ENCODE measurements around the gene SDCBP2. TPM values are rescaled to one million over a fixed set of nuclear protein-coding genes. Genes with fewer than 3 reads are reported as not detected.

The SDCBP2 gene
- total RNA-seq, 2 donors from 2014 or later = 1.4 to 4.4 TPM

- no peak for ATAC-seq
- no peak for DNase-seq
Observed at GRCh38 chr20:1286267-1287024, 42.5 kb downstream of the SDCBP2 start.

GRCh38 chr20:1283522-1284510 lies 45.1 kb downstream of the SDCBP2 start:
- intact Hi-C loops (cut with DNase I) = no loop called here
- DNase-seq = no peak
- ATAC-seq = no peak

More at GRCh38 chr20:1286267-1287024, 42.5 kb downstream of the SDCBP2 start:
- intact Hi-C loops (cut with DNase I) = no loop called here

- no peak for ATAC-seq
- intact Hi-C loops (cut with DNase I) = no loop called here
Observed at GRCh38 chr20:1282966-1283365, 46.0 kb downstream of the SDCBP2 start.

GRCh38 chr20:1281279-1282057 lies 47.5 kb downstream of the SDCBP2 start:
- intact Hi-C loops (cut with DNase I) = no loop called here
- DNase-seq (no peak), ATAC-seq (peak in 1 of 2 donors; percentile 48)

More at GRCh38 chr20:1282966-1283365, 46.0 kb downstream of the SDCBP2 start:
- no peak for DNase-seq

- intact Hi-C loops (cut with DNase I) = no loop called here
Observed at GRCh38 chr20:1280195-1281102, 48.5 kb downstream of the SDCBP2 start.

GRCh38 chr20:1278993-1279392 lies 49.9 kb downstream of the SDCBP2 start:
- DNase-seq = no peak
- ATAC-seq = no peak
- intact Hi-C loops (cut with DNase I) = no loop called here

More at GRCh38 chr20:1280195-1281102, 48.5 kb downstream of the SDCBP2 start:
- DNase-seq = no peak
- ATAC-seq = peak in 1 of 2 donors; percentile 95

GRCh38 chr20:1277529-1278322 lies 51.2 kb downstream of the SDCBP2 start:
- no peak for ATAC-seq
- intact Hi-C loops (cut with DNase I) = no loop called here

GRCh38 chr20:1275919-1276318 lies 53.0 kb downstream of the SDCBP2 start:
- ATAC-seq (no peak), DNase-seq (no peak)
- intact Hi-C loops (cut with DNase I) = no loop called here

More at GRCh38 chr20:1277529-1278322, 51.2 kb downstream of the SDCBP2 start:
- DNase-seq = no peak

- intact Hi-C loops (cut with DNase I) = no loop called here
- ATAC-seq = no peak
- no peak for DNase-seq
Observed at GRCh38 chr20:1274485-1275311, 54.2 kb downstream of the SDCBP2 start.

- ATAC-seq (no peak), DNase-seq (no peak)
- intact Hi-C loops (cut with DNase I) = no loop called here
Observed at GRCh38 chr20:1273366-1273765, 55.6 kb downstream of the SDCBP2 start.

- DNase-seq (no peak), ATAC-seq (no peak)
- intact Hi-C loops (cut with DNase I) = no loop called here
Observed at GRCh38 chr20:1272368-1273100, 56.4 kb downstream of the SDCBP2 start.

GRCh38 chr20:1269850-1270249 lies 59.1 kb downstream of the SDCBP2 start:
- DNase-seq (no peak), ATAC-seq (no peak)
- intact Hi-C loops (cut with DNase I) = no loop called here

GRCh38 chr20:1269235-1269634 lies 59.7 kb downstream of the SDCBP2 start:
- no peak for DNase-seq
- ATAC-seq = no peak
- intact Hi-C loops (cut with DNase I) = no loop called here

- DNase-seq (no peak), ATAC-seq (no peak)
- intact Hi-C loops (cut with DNase I) = no loop called here
Observed at GRCh38 chr20:1267809-1268374, 61.0 kb downstream of the SDCBP2 start.

- intact Hi-C loops (cut with DNase I) = no loop called here
- ATAC-seq (no peak), DNase-seq (no peak)
Observed at GRCh38 chr20:1267161-1267560, 61.8 kb downstream of the SDCBP2 start.

Measured in left cardiac atrium (tissue), 4 donors.